HEK293T (cell line): ENCODE data around the gene CCDC120.

Experiments used
- ARNT ChIP-seq: fragments of 450-650 bp; IDR thresholded peaks from 2 replicates; pipeline ENCODE4 v1.6.1; 2017; ENCODE audit warnings: mild to moderate bottlenecking
- FOXK2 ChIP-seq: fragments of 450-650 bp; IDR thresholded peaks from 2 replicates; pipeline ENCODE4 v1.6.1; 2016; ENCODE audit warnings: mild to moderate bottlenecking
- FOXM1 ChIP-seq: fragments of 450-650 bp; IDR thresholded peaks from 2 replicates; pipeline ENCODE4 v1.6.1; 2017; ENCODE audit warnings: mild to moderate bottlenecking, borderline replicate concordance
- HDGF ChIP-seq: fragments of 450-650 bp; IDR thresholded peaks from 2 replicates; pipeline ENCODE4 v1.6.1; 2017; ENCODE audit warnings: antibody characterized with exemption, borderline replicate concordance
- L3MBTL2 ChIP-seq: fragments of 450-650 bp; conservative IDR thresholded peaks from 2 replicates; pipeline ENCODE4 v1.6.1; 2016; ENCODE audit warnings: mild to moderate bottlenecking
- LEF1 ChIP-seq: fragments of 450-650 bp; IDR thresholded peaks from 2 replicates; pipeline ENCODE4 v1.6.1; 2017; ENCODE audit warnings: mild to moderate bottlenecking, borderline replicate concordance
- SUZ12 ChIP-seq: fragments of 450-650 bp; IDR thresholded peaks from 2 replicates; pipeline ENCODE4 v1.6.1; 2016; ENCODE audit warnings: mild to moderate bottlenecking
- TARDBP ChIP-seq: fragments of 450-650 bp; IDR thresholded peaks from 2 replicates; pipeline ENCODE4 v1.6.1; 2016

GRCh38 chrX:49042581-49043219 lies 16.1 kb upstream of the CCDC120 start:
- TF ChIP-seq HDGF (no peak), ARNT (no peak), LEF1 (no peak), FOXM1 (no peak), SUZ12 (no peak), FOXK2 (no peak), L3MBTL2 (no peak), TARDBP (no peak)
